H1 (cell line): Measurements from ENCODE around the gene MPPED1. TPM values are rescaled to one million over a fixed set of nuclear protein-coding genes. Genes with fewer than 3 reads are reported as not detected.

Source experiments
- CTCF ChIA-PET: fragments of 300-600 bp; sonication (Branson Sonifier 250); formaldehyde crosslinking; loops from one replicate; lab custom pipeline; 2021; ENCODE audit not compliant: partially characterized antibody; lab: Charles Lee
- POLR2A ChIA-PET: fragments of 300-600 bp; sonication (Branson Sonifier 250); formaldehyde crosslinking; loops from one replicate; lab custom pipeline; 2021; ENCODE audit warnings: inconsistent platforms; ENCODE audit not compliant: partially characterized antibody; lab: Charles Lee
- DNase-seq, 2 experiments: peaks; one replicate each; pipeline versions ENCODE4 v3.0.0 to v3.0.0-alpha.2; 2010 to 2022; ENCODE audit warnings: low spot score in 2 of 2, low read depth in 1 of 2, mixed read lengths in 1 of 2
- FAIRE-seq: peaks from 2 replicates; lab custom pipeline; 2011; peaks lifted over from hg19 to GRCh38; lab: Jason Lieb, UNC
- H2AFZ ChIP-seq: 2 replicates; pipeline ENCODE4 v1.8.1; 2012; ENCODE audit warnings: low read length, inconsistent platforms
- H2AK5ac ChIP-seq: 2 replicates; pipeline ENCODE4 v1.6.1; 2013; ENCODE audit warnings: low read depth, low read length
- H2BK120ac ChIP-seq: replicated peaks from 2 replicates; pipeline ENCODE3; 2013; ENCODE audit warnings: low read depth, low read length, inconsistent platforms
- H2BK12ac ChIP-seq: 2 replicates; pipeline ENCODE4 v1.6.1; 2013; ENCODE audit warnings: low read depth, low read length
- H2BK15ac ChIP-seq: 2 replicates; pipeline ENCODE4 v1.6.1; 2013; ENCODE audit warnings: low read length
- H2BK20ac ChIP-seq: 2 replicates; pipeline ENCODE4 v1.6.1; 2013; ENCODE audit warnings: low read length
- H2BK5ac ChIP-seq: 2 replicates; pipeline ENCODE4 v1.6.1; 2013; ENCODE audit warnings: low read depth, low read length
- H3K14ac ChIP-seq: 2 replicates; pipeline ENCODE4 v1.6.1; 2013; ENCODE audit warnings: inconsistent platforms; ENCODE audit not compliant: insufficient read length
- H3K18ac ChIP-seq: 2 replicates; pipeline ENCODE4 v1.6.1; 2013; ENCODE audit warnings: low read length; ENCODE audit errors: extremely low read depth
- H3K23ac ChIP-seq: 2 replicates; pipeline ENCODE4 v1.6.1; 2013; ENCODE audit warnings: inconsistent platforms; ENCODE audit not compliant: insufficient read length
- H3K23me2 ChIP-seq: 2 replicates; pipeline ENCODE4 v1.6.1; 2013; ENCODE audit warnings: low read depth, low read length
- H3K27ac ChIP-seq: 2 replicates; pipeline ENCODE4 v1.6.1; 2011; ENCODE audit warnings: low read depth, low read length, inconsistent platforms
- H3K27me3 ChIP-seq, 4 experiments: replicated peaks in 1 of 4; 1 replicate in 1 of 4; 2 replicates in 3 of 4; pipeline versions ENCODE4 v1.6.1 to v1.8.1; 2011 to 2013; ENCODE audit warnings: low read length in 3 of 4, mild to moderate bottlenecking in 3 of 4, inconsistent platforms in 2 of 4, mixed read lengths in 2 of 4, moderate library complexity in 1 of 4; ENCODE audit not compliant: control insufficient read depth in 3 of 4, insufficient read depth in 3 of 4; ENCODE audit errors: extremely low read depth in 1 of 4
- H3K36me3 ChIP-seq, 4 experiments: 2 replicates each; pipeline versions ENCODE4 v1.6.1 to v1.8.1; 2011 to 2013; ENCODE audit warnings: mild to moderate bottlenecking in 4 of 4, low read length in 3 of 4, moderate library complexity in 2 of 4, control low read depth in 1 of 4, inconsistent platforms in 1 of 4; ENCODE audit not compliant: insufficient read depth in 4 of 4, control insufficient read depth in 2 of 4
- H3K4ac ChIP-seq: replicated peaks from 2 replicates; pipeline ENCODE3; 2013; ENCODE audit warnings: low read length, low read depth, mixed read lengths, inconsistent platforms; ENCODE audit not compliant: insufficient read length
- H3K4me1 ChIP-seq, 4 experiments: replicated peaks in 1 of 4; 1 replicate in 1 of 4; 2 replicates in 3 of 4; pipeline versions ENCODE4 v1.6.1 to v1.8.1; 2011 to 2013; ENCODE audit warnings: low read length in 3 of 4, inconsistent platforms in 2 of 4, mixed read lengths in 1 of 4; ENCODE audit not compliant: insufficient read depth in 4 of 4, control insufficient read depth in 3 of 4
- H3K4me2 ChIP-seq, 2 experiments: 2 replicates each; pipeline versions ENCODE4 v1.6.1 to v1.8.1; 2011 to 2013; ENCODE audit warnings: low read depth in 2 of 2, low read length in 2 of 2, control low read depth in 1 of 2, inconsistent platforms in 1 of 2, mild to moderate bottlenecking in 1 of 2; ENCODE audit not compliant: insufficient read depth in 1 of 2
- H3K4me3 ChIP-seq, 4 experiments: fragments of 200-600, 300-600 bp in 1 of 4; sonication (generic), shearing (Covaris generic), sonication (Bioruptor Twin) in 1 of 4; 2 replicates each; pipeline versions ENCODE4 v1.5.1 to v1.8.1; 2011 to 2016; ENCODE audit warnings: low read length in 4 of 4, low read depth in 3 of 4, control low read depth in 2 of 4, inconsistent platforms in 2 of 4, mild to moderate bottlenecking in 2 of 4, mixed read lengths in 1 of 4, moderate library complexity in 1 of 4; ENCODE audit not compliant: insufficient read depth in 2 of 4; ENCODE audit errors: extremely low read depth in 1 of 4
- H3K56ac ChIP-seq: replicated peaks from 2 replicates; pipeline ENCODE3; 2013; ENCODE audit warnings: low read depth, mild to moderate bottlenecking, mixed read lengths, low read length, inconsistent platforms; ENCODE audit not compliant: insufficient read length
- H3K79me1 ChIP-seq: 2 replicates; pipeline ENCODE4 v1.6.1; 2013; ENCODE audit warnings: low read depth, low read length, control low read depth
- H3K79me2 ChIP-seq, 2 experiments: 2 replicates each; pipeline versions ENCODE4 v1.6.1 to v1.8.1; 2012 to 2013; ENCODE audit warnings: low read length in 2 of 2, mild to moderate bottlenecking in 2 of 2, inconsistent platforms in 1 of 2; ENCODE audit not compliant: insufficient read depth in 2 of 2, control insufficient read depth in 1 of 2
- H3K9ac ChIP-seq, 4 experiments: replicated peaks in 1 of 4; 1 replicate in 1 of 4; 2 replicates in 3 of 4; pipeline versions ENCODE4 v1.6.1 to v1.8.1; 2011 to 2013; ENCODE audit warnings: low read depth in 3 of 4, low read length in 3 of 4, control low read depth in 2 of 4, mild to moderate bottlenecking in 2 of 4, moderate library complexity in 2 of 4, inconsistent platforms in 1 of 4; ENCODE audit errors: extremely low read depth in 1 of 4
- H3K9me3 ChIP-seq, 2 experiments: 2 replicates each; pipeline versions ENCODE4 v1.6.1 to v1.8.1; 2012 to 2013; ENCODE audit warnings: mild to moderate bottlenecking in 2 of 2, moderate library complexity in 2 of 2, control low read depth in 1 of 2, inconsistent platforms in 1 of 2, low read depth in 1 of 2, low read length in 1 of 2, mixed read lengths in 1 of 2; ENCODE audit not compliant: insufficient read depth in 2 of 2
- H4K20me1 ChIP-seq, 2 experiments: replicated peaks in 1 of 2; 2 replicates each; pipeline versions ENCODE3 to v1.8.1; 2011 to 2013; ENCODE audit warnings: inconsistent platforms in 2 of 2, low read length in 2 of 2, mild to moderate bottlenecking in 1 of 2; ENCODE audit not compliant: insufficient read depth in 2 of 2, control insufficient read depth in 1 of 2
- H4K5ac ChIP-seq: 2 replicates; pipeline ENCODE4 v1.6.1; 2013; ENCODE audit warnings: low read length, low read depth, mixed read lengths, inconsistent platforms; ENCODE audit not compliant: insufficient read length
- H4K8ac ChIP-seq: 2 replicates; pipeline ENCODE4 v1.8.0; 2013; ENCODE audit warnings: mild to moderate bottlenecking, moderate library complexity, low read length, inconsistent platforms; ENCODE audit not compliant: insufficient read depth; ENCODE audit errors: extremely low read depth
- H4K91ac ChIP-seq: replicated peaks from 2 replicates; pipeline ENCODE3; 2013; ENCODE audit warnings: low read length, mixed read lengths, inconsistent platforms; ENCODE audit not compliant: insufficient read length
- BCL11A ChIP-seq, 2 experiments: IDR thresholded peaks; one replicate each; pipeline ENCODE4 v1.6.1; 2011; ENCODE audit warnings: low read depth in 2 of 2, low read length in 2 of 2, mild to moderate bottlenecking in 2 of 2
- EZH2 ChIP-seq: fragments of 200-600 bp; sonication (generic); IDR thresholded peaks from 2 replicates; pipeline ENCODE4 v1.7.1; 2012; ENCODE audit warnings: low read depth, mild to moderate bottlenecking, moderate library complexity, low read length, inconsistent platforms; ENCODE audit not compliant: severe bottlenecking
- FOSL1 ChIP-seq: IDR thresholded peaks from 2 replicates; pipeline ENCODE4 v1.6.1; 2011; ENCODE audit warnings: mild to moderate bottlenecking, low read depth, low read length, moderate library complexity; ENCODE audit not compliant: insufficient read depth
- SP2 ChIP-seq: IDR thresholded peaks from 2 replicates; pipeline ENCODE4 v1.6.1; 2012; ENCODE audit warnings: mild to moderate bottlenecking, low read length, inconsistent platforms
- WGBS, 2 experiments: shearing (Covaris generic) in 1 of 2; methylation state at CpG; one replicate each; pipeline versions ENCODE4 v1.1.6 to v1.1.7; 2013 to 2015; ENCODE audit warnings: low lambda C conversion rate in 2 of 2, mixed read lengths in 2 of 2, inconsistent platforms in 1 of 2, low coverage in 1 of 2, missing lambda C conversion rate in 1 of 2; ENCODE audit not compliant: insufficient replicate concordance in 2 of 2, insufficient coverage in 1 of 2, insufficient read length in 1 of 2; ENCODE audit errors: extremely low coverage in 1 of 2, missing lambda C conversion rate in 1 of 2; 5-methylcytosine and 5-hydroxymethylcytosine counted together
- polyA plus RNA-seq, 7 experiments: library from polyadenylated mRNA; depleted of rRNA in 3 of 7; stranded (reverse) in 5 of 7; unstranded in 2 of 7; fragments of >200 nt in 5 of 7; fragments of 200-250 nt in 2 of 7; gene quantifications; 1 replicate in 5 of 7; 2 replicates in 1 of 7; 4 replicates in 1 of 7; pipeline versions ENCODE4 v1.2.1 to v1.2.3, GENCODE V29; 2011 to 2013; ENCODE audit warnings: missing spikeins in 2 of 7, mixed read lengths in 2 of 7
- total RNA-seq: library from RNA; stranded (reverse); fragmentation: NEBNext Ultra II Directional; extraction: Animal tissue kit (Norgen Biotek cat#: 25700); gene quantifications from 2 replicates; pipeline ENCODE4 v1.2.1, GENCODE V29; 2021
- TF ChIP-seq, protein P1 (sequence below): IDR thresholded peaks from 2 replicates; pipeline ENCODE4 v1.6.1; 2012; ENCODE audit warnings: inconsistent platforms

Gene MPPED1
- total and polyA plus RNA-seq, 2 of the 8 experiments (the other 6 are each of a cell fraction or from before 2014, with no cell fraction given) = 0.29 to 0.37 TPM

GRCh38 chr22:43457002-43457401, 45.2 kb downstream of the MPPED1 start:
- no peak for TF ChIP-seq EZH2
- TF ChIP-seq FOSL1 = no peak
- TF ChIP-seq, protein P1, sequence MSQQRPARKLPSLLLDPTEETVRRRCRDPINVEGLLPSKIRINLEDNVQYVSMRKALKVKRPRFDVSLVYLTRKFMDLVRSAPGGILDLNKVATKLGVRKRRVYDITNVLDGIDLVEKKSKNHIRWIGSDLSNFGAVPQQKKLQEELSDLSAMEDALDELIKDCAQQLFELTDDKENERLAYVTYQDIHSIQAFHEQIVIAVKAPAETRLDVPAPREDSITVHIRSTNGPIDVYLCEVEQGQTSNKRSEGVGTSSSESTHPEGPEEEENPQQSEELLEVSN = no peak
- no peak for TF ChIP-seq BCL11A (IDR thresholded peaks at IDR 0.05; ENCODE audit: low read depth in 2 of 2, low read length in 2 of 2)
- TF ChIP-seq SP2 = no peak
- H3K27ac ChIP-seq = no peak overlapping the region
- no peak overlapping the region for H3K4me3 ChIP-seq
- no peaks in the 10 kb centered on the region for H3K36me3 ChIP-seq
- 84% methylated on average over 3 of the region's 3 CpGs; no CpG with 5 or more reads in 1 of the 2 experiments for WGBS, 2 experiments
- no peak overlapping the region for H2AFZ ChIP-seq
- H3K79me1 ChIP-seq = no peaks in the 10 kb centered on the region
- no peak overlapping the region for H3K56ac ChIP-seq
- H4K5ac ChIP-seq = no peak overlapping the region
- ChIA-PET POLR2A (no interaction called here), CTCF (interaction anchor here (1.5 to 1.7 kb wide), 2 partner anchors 20 to 59 kb away, joined by 3 to 6 read pairs; no protein-coding TSS in a partner anchor)
- no peak overlapping the region for H2BK5ac ChIP-seq
- H4K8ac ChIP-seq = no peak overlapping the region
- no peak overlapping the region for H3K4ac ChIP-seq
- no peaks in the 10 kb centered on the region for H3K27me3 ChIP-seq
- H3K23ac ChIP-seq = no peak overlapping the region
- H2BK120ac ChIP-seq = no peak overlapping the region
- no peak overlapping the region for H2BK12ac ChIP-seq
- H4K91ac ChIP-seq = no peak overlapping the region
- H2BK20ac ChIP-seq = no peak overlapping the region
- no peaks in the 10 kb centered on the region for H4K20me1 ChIP-seq
- H3K4me1 ChIP-seq = no peaks in the 10 kb centered on the region
- no peak overlapping the region for H3K9ac ChIP-seq
- FAIRE-seq (no peak), DNase-seq (no peak)
- H3K23me2 ChIP-seq = no peaks in the 10 kb centered on the region
- H3K18ac ChIP-seq = no peak overlapping the region
- H2BK15ac ChIP-seq = no peak overlapping the region
- H2AK5ac ChIP-seq = no peak overlapping the region
- peaks cover 3 to 4% of the 10 kb centered on the region in 2 experiments; a peak in 2 of 4 replicates for H3K9me3 ChIP-seq
- H3K4me2 ChIP-seq = no peak overlapping the region
- no peak overlapping the region for H3K14ac ChIP-seq
- H3K79me2 ChIP-seq = no peaks in the 10 kb centered on the region
